Measurements from ENCODE around the gene MAPK10.
"Not testable (repeated sequence)": the region's sequence is repeated elsewhere in the genome, so short reads cannot be mapped to it uniquely, and the experiment has no call there.

MAPK10 gene

DNA sequence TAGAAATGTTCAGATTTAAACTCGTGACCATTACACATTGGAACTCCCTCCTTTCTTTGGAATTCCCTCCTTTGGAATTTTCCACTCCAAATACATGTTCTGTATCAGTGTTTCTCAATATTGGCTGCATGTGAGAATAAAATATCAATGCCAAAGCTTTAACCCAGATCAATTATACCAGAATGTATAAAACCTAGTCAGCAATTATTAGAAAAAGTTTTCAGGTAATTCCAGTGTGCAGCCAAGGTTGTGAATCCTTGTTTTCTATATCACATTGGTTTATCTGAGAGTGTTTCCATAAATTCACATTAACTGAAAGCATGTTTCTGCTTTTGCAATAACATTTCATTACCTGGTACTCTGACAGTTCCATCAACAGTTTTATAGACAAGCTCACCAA is 394.3 kb downstream of the MAPK10 start:
- Mint-ChIP-seq H3K9me3 (ENCODE audit: low read depth) (peaks cover 4% of the 10 kb centered on the region), H3K36me3 (no peaks in the 10 kb centered on the region), H3K4me1 (ENCODE audit: low read depth) (no peaks in the 10 kb centered on the region), H3K4me3 (no peak overlapping the region), H3K27me3 (no peaks in the 10 kb centered on the region), H3K27ac (no peak overlapping the region)

DNA sequence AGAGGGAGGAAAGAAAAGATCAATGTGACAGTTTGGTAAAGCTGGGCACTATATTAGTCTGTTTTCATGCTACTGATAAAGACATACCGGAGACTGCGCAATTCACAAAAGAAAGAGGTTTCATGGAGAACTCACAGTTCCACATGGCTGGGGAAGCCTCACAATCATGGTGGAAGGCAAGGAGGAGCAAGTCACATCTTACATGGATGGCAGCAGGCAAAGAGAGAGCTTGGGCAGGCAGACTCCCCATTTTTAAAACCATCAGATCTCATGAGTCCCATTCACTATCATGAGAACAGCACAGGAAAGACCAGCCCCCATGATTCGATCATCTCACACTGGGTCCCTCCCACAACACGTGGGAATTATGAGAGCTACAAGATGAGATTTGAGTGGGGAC is 394.8 kb downstream of the MAPK10 start:
- not testable (repeated sequence) for H3K27me3 Mint-ChIP-seq; H3K4me3 Mint-ChIP-seq; H3K9me3 Mint-ChIP-seq (ENCODE audit: low read depth); H3K27ac Mint-ChIP-seq; H3K4me1 Mint-ChIP-seq (ENCODE audit: low read depth); H3K36me3 Mint-ChIP-seq

DNA sequence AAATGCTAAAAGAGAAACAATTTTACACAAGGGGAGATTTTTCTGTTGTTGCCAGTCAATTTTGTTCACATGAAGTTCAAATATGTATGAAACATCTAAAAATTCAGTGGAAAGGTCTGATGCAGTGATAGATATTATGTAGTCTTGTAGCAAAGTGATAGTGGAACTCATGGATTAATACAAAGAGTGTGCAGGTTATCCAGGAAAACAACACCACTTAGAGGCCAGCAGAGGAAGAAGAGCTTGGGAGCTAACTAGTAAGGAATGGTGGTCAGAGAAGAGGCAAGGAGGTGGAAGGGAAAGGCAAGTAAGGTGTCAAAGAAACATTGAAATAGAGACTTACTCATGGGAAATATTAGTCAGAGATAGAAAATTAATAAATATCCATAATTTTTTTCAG is 395.6 kb downstream of the MAPK10 start:
- H3K4me1 Mint-ChIP-seq (ENCODE audit: low read depth): no peaks in the 10 kb centered on the region
- no peaks in the 10 kb centered on the region for H3K27me3 Mint-ChIP-seq

DNA sequence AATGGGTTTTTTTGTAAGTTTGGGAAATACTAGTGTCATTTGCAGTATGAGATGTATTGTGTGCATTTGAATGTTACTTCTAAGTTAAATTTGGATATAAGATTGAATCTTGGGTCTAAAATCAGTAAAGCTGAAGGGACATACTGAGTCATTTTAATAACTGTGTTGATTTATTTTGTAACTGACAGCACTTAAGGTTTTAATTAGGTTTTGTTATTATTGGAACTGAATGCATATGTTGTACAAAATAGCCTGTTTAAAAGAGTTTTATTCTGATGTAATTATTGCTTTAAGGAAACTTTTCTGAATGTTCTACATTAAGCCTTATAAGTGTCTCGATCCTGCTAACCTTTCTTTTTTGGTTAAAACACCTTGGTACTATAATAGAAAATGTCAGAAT is 396.6 kb downstream of the MAPK10 start:
- H3K36me3 Mint-ChIP-seq: no peaks in the 10 kb centered on the region
- no peaks in the 10 kb centered on the region for H3K27me3 Mint-ChIP-seq
- no peaks in the 10 kb centered on the region for H3K4me1 Mint-ChIP-seq (ENCODE audit: low read depth)

More for the DNA sequence above, 395.6 kb downstream of the MAPK10 start:
- H3K27ac Mint-ChIP-seq: no peak overlapping the region
- H3K9me3 Mint-ChIP-seq (ENCODE audit: low read depth): peaks cover 4% of the 10 kb centered on the region
- no peaks in the 10 kb centered on the region for H3K36me3 Mint-ChIP-seq
- H3K4me3 Mint-ChIP-seq: no peak overlapping the region

DNA sequence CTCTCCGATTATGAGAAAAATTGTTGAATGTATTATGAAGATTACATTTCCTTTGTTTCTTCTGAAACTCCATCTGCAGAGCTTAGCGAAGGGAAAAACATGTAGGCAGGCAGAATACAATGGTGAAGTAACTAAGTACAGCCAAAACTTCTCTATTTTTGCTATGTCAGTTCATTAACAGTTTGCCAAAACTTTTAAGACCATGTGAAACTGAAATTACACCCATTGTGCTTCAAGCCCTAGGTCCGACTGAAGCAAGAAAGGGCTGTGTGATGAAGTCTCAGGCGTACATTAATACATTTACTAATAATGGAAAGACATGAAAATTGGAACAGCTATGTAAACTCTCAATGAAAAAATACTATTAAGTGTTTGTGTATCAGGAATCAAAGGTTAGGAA is 398.0 kb downstream of the MAPK10 start:
- no peak overlapping the region for H3K27ac Mint-ChIP-seq
- H3K4me3 Mint-ChIP-seq: no peak overlapping the region
- H3K9me3 Mint-ChIP-seq (ENCODE audit: low read depth): peaks cover 4% of the 10 kb centered on the region
- H3K36me3 Mint-ChIP-seq: no peaks in the 10 kb centered on the region
- H3K27me3 Mint-ChIP-seq: no peaks in the 10 kb centered on the region
- no peaks in the 10 kb centered on the region for H3K4me1 Mint-ChIP-seq (ENCODE audit: low read depth)

More for the DNA sequence above, 396.6 kb downstream of the MAPK10 start:
- Mint-ChIP-seq H3K4me3 (no peak overlapping the region), H3K9me3 (ENCODE audit: low read depth) (peaks cover 4% of the 10 kb centered on the region), H3K27ac (no peak overlapping the region)

DNA sequence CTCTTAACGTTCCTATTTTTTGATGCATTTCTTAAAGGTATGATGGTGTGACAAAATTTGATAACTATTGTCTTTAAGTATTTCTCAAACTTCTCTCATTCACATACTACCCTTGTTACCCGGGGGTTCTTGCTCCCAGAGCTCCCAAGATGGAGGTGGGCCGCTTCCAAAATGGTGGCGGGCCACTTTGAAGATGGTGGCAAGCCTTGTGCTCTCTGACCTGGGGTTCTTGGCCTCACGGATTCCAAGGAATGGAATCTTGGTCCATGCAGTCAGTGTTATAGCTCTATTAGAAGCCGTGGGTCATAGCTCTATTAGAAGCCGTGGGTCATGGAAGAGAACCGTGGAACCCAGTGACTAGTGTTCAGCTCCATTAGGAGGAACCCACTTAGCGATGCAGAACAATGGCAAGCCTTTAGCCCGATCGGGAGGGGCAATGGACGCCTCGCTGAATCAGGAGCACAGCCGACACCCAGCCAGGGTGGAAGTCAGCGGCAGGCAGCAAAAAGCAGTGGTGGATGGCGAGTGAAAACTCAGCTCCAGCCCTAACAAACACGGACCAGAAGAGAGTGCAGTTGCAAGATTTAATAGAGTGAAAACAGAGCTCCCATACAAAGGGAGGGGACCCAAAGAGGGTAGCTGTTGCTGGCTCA is 403.4 kb downstream of the MAPK10 start:
- H3K36me3 Mint-ChIP-seq: no peaks in the 10 kb centered on the region
- no peaks in the 10 kb centered on the region for H3K9me3 Mint-ChIP-seq (ENCODE audit: low read depth)
- H3K27ac Mint-ChIP-seq: no peak overlapping the region
- H3K4me1 Mint-ChIP-seq (ENCODE audit: low read depth): no peaks in the 10 kb centered on the region
- H3K27me3 Mint-ChIP-seq: no peaks in the 10 kb centered on the region
- H3K4me3 Mint-ChIP-seq: no peak overlapping the region

DNA sequence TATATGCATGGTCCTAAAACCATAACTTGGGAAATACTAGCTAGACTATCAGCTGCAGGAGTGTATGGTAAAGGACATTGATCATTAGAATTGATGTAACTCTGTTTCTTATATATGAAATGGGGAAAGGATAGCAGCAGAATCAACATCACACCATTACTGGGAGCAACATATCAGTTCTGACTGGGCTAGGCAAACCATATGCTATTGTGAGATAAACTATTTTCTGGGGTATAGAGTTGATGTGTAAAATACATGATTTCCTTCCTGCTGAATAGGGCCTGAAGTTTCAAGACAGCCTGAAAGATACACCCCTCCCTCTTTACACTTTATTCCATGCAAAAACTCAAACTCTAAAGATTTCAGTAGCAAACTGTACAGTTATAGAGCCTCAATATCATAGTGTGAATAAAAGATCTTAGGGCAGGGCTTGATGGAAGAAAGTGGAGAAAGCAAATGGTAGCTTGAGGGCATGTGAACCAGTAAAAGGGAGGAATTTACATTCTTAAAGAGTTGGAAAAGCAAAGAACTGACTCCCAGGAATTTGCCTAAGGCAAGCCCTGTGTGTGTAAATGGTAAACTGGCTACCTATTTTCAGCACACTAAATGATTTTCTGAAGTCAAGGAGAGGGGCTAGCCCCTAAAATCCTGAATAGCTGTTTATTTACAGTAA is 404.1 kb downstream of the MAPK10 start:
- no peaks in the 10 kb centered on the region for H3K27me3 Mint-ChIP-seq
- no peaks in the 10 kb centered on the region for H3K9me3 Mint-ChIP-seq (ENCODE audit: low read depth)
- no peaks in the 10 kb centered on the region for H3K36me3 Mint-ChIP-seq
- no peak overlapping the region for H3K27ac Mint-ChIP-seq
- H3K4me1 Mint-ChIP-seq (ENCODE audit: low read depth): no peaks in the 10 kb centered on the region
- H3K4me3 Mint-ChIP-seq: no peak overlapping the region

DNA sequence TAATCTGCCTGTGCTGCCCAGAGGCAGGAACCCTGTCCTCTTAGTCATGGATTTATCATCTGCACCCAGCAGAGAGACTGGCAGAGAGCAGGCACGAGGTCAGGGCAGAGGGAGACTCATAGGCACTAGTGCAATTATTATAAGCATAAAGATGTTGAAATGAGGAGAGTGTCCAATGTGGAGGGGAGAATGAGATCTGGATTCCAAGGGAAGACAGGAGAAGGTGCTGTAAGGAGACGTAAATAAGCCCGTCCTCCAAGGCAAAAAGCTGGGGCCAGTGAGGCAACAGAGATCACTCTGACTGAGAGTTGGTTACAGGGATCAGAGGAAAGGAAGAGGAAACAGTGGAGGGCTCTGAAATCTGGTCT is 406.2 kb downstream of the MAPK10 start:
- Mint-ChIP-seq H3K36me3 (no peaks in the 10 kb centered on the region), H3K9me3 (ENCODE audit: low read depth) (no peaks in the 10 kb centered on the region), H3K27ac (no peak overlapping the region), H3K4me1 (ENCODE audit: low read depth) (no peaks in the 10 kb centered on the region), H3K4me3 (no peak overlapping the region), H3K27me3 (no peaks in the 10 kb centered on the region)

DNA sequence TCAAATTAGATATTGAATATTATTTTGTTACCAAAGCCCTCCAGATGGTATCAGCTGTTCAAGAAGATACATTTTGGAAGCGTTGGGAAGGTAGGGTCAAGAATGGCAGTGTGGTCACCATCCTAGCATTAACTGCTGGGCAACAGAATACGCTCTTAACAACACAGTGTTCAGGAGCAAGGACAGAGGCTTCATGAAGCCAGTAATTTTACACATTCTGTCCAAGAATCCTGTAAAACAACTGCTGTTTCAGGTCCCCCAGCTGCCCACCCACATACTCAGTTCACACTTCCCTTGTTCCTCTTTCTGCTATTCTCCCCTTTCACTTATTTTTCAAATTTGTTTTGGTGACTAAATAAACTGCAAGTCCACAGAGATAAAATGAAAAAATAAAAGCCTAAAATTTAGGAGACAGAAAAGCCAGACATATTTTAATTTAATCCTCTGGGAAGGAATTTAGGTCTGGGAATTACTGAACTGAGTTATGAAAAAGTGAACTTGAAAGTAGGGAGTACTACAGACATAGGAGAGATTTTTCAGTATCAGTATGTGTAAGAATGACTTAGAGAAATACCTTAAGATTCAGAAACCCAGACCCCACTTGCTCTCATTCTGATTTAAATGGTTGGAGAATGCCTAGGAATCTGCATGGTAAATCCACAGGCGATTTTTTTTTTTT is 406.7 kb downstream of the MAPK10 start:
- no peaks in the 10 kb centered on the region for H3K4me1 Mint-ChIP-seq (ENCODE audit: low read depth)
- no peak overlapping the region for H3K4me3 Mint-ChIP-seq
- no peak overlapping the region for H3K27ac Mint-ChIP-seq
- H3K36me3 Mint-ChIP-seq: no peaks in the 10 kb centered on the region
- no peaks in the 10 kb centered on the region for H3K9me3 Mint-ChIP-seq (ENCODE audit: low read depth)
- H3K27me3 Mint-ChIP-seq: no peaks in the 10 kb centered on the region

DNA sequence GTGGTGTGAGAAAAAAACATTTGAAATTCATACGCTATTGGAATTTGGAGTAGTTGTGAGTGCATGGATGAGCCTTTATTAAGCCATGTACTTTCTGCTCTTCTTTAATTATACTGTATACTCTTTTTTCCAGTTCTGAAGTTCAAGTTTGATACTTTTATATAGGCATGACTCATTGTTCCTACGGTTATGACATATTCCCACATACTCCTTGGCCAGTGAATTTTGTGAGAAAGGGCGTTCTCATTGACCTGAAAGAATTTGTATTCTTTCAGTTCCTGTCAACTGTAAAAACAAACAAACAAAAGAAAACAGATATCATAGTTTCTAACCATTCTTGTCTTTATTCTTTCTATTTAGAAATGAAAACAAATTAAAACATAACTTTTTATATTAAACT is 407.3 kb downstream of the MAPK10 start:
- Mint-ChIP-seq H3K27ac (no peak overlapping the region), H3K4me1 (ENCODE audit: low read depth) (no peaks in the 10 kb centered on the region), H3K9me3 (ENCODE audit: low read depth) (no peaks in the 10 kb centered on the region), H3K36me3 (no peaks in the 10 kb centered on the region), H3K4me3 (no peak overlapping the region), H3K27me3 (no peaks in the 10 kb centered on the region)

DNA sequence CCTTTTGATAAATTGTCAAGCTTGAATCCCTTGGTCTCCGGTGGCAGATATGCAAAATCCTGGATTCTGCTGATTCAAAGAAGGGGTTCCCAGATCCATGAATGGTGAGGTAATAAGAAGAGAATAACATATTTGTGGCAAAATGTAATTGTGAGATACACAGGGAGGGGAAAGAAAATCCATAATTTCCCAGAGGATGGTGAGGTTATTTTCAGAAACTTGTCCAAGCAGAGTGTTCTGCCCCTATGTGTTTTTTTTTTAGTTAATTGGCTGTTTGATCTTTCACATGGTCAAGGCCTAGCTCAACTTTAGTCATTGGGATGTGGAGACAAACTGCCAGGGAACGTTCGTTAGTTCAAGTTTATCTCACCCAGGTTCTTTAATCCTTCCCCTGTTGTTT is 408.8 kb downstream of the MAPK10 start:
- no peak overlapping the region for H3K27ac Mint-ChIP-seq
- no peaks in the 10 kb centered on the region for H3K27me3 Mint-ChIP-seq
- no peak overlapping the region for H3K4me3 Mint-ChIP-seq
- no peaks in the 10 kb centered on the region for H3K9me3 Mint-ChIP-seq (ENCODE audit: low read depth)
- no peaks in the 10 kb centered on the region for H3K36me3 Mint-ChIP-seq
- no peaks in the 10 kb centered on the region for H3K4me1 Mint-ChIP-seq (ENCODE audit: low read depth)

DNA sequence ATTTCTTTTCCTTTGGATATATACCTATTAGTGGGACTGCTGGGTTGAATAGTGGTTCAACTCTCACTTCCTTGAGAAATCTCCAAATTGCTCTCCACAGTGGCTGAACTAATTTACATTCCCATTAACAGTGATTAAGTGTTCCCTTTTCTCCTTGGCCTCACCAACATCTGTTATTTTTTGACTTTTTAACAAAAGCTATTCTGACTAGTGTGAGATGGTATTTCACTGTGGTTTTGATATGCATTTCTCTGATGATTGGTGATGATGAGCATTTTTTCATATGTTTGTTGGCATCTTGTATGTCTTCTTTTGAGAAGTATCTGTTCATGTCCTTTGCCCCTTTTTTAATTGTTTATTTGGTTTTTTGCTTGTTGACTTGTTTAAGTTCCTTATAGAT is 413.0 kb downstream of the MAPK10 start:
- H3K9me3 Mint-ChIP-seq (ENCODE audit: low read depth): no peaks in the 10 kb centered on the region
- H3K4me3 Mint-ChIP-seq: no peak overlapping the region
- H3K27me3 Mint-ChIP-seq: no peaks in the 10 kb centered on the region
- H3K4me1 Mint-ChIP-seq (ENCODE audit: low read depth): no peaks in the 10 kb centered on the region
- H3K27ac Mint-ChIP-seq: no peak overlapping the region
- H3K36me3 Mint-ChIP-seq: no peaks in the 10 kb centered on the region

DNA sequence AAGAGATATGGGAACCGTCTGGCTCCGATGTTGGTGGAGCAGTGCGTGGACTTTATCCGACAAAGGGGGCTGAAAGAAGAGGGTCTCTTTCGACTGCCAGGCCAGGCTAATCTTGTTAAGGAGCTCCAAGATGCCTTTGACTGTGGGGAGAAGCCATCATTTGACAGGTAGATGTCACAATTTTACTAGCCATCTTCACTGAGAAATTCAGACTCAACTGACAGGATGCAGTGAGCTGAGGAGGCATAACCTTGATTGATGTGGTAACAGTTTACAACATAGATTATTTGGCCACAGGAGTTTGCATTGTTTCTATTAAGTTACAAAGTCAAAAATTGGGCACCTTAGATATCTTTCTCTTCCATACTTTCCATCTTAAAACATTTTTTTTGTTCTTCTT is 417.7 kb downstream of the MAPK10 start:
- Mint-ChIP-seq H3K36me3 (no peaks in the 10 kb centered on the region), H3K27ac (no peak overlapping the region), H3K27me3 (no peaks in the 10 kb centered on the region), H3K9me3 (ENCODE audit: low read depth) (no peaks in the 10 kb centered on the region), H3K4me3 (no peak overlapping the region), H3K4me1 (ENCODE audit: low read depth) (no peaks in the 10 kb centered on the region)

DNA sequence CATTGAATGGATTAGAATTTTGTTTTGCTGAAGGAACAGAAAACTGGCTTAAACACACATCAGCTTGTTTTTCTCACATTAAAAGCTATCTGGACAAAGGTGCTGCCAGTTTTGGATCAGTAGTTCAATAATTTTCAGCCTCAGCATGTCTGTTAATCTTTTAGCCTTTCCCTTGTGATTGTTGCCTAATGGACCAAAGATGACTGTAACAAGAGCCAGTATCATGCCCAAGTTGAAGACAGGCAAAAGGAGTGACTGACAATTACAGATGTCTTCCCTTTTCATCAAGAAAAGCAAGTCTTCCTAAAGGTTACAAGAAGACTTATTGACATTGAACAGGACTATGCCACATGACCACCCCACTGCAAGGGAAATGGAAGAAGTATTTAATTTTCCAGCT is 419.7 kb downstream of the MAPK10 start:
- H3K27ac Mint-ChIP-seq: no peak overlapping the region
- H3K36me3 Mint-ChIP-seq: no peaks in the 10 kb centered on the region

More for the DNA sequence above, 419.7 kb downstream of the MAPK10 start:
- H3K4me3 Mint-ChIP-seq: no peak overlapping the region
- H3K27me3 Mint-ChIP-seq: no peaks in the 10 kb centered on the region
- no peaks in the 10 kb centered on the region for H3K4me1 Mint-ChIP-seq (ENCODE audit: low read depth)
- H3K9me3 Mint-ChIP-seq (ENCODE audit: low read depth): no peaks in the 10 kb centered on the region
